HCT116 (cell line): ENCODE measurements around the gene POLN. TPM values are rescaled to one million over a fixed set of nuclear protein-coding genes. Genes with fewer than 3 reads are reported as not detected.

ENCODE experiments used
- ATAC-seq: fragments of 200-7000 bp; cut with Tn5 transposase; 2 replicates; pipeline ENCODE4 v1.9.1; 2020; ENCODE audit warnings: mild to moderate bottlenecking, moderate library complexity
- BruUV-seq: library from RNA; stranded (reverse); fragments of 400-500 nt; replicated peaks from 2 replicates; lab custom pipeline; 2021; lab: Mats Ljungman, UMichigan
- CTCF ChIA-PET: fragments of 300-600 bp; sonication (Branson Sonifier 250); formaldehyde crosslinking; loops from one replicate; lab custom pipeline; 2021; ENCODE audit warnings: antibody characterized with exemption; lab: Charles Lee
- POLR2A ChIA-PET: fragments of 300-600, 350-600 bp; sonication (Branson Sonifier 250); formaldehyde crosslinking; loops from one replicate; lab custom pipeline; 2021; ENCODE audit warnings: antibody characterized with exemption; lab: Charles Lee
- RAD21 ChIA-PET, 2 experiments: fragments of 300-600 bp; sonication (Branson Sonifier 250); formaldehyde crosslinking; loops; one replicate each; lab custom pipeline; 2023; ENCODE audit warnings: low total read pairs in 2 of 2; ENCODE audit not compliant: uncharacterized antibody in 2 of 2, unreplicated experiment in 2 of 2, low non-redundant PET in 1 of 2; lab: Charles Lee
- DNase-seq: peaks from one replicate; pipeline ENCODE4 v3.0.0-alpha.2; 2010; ENCODE audit warnings: low read depth, low spot score
- H2AFZ ChIP-seq: fragments of 200-600 bp; shearing (Covaris generic), sonication (generic); 2 replicates; pipeline ENCODE4 v1.6.1; 2017; ENCODE audit warnings: low read depth, mixed run types, mixed read lengths, antibody characterized with exemption, low read length; ENCODE audit not compliant: poor library complexity, severe bottlenecking
- H3K27ac ChIP-seq: 2 replicates; pipeline ENCODE4 v1.5.1; 2012; ENCODE audit warnings: low read depth, low read length
- H3K27me3 ChIP-seq: fragments of 200-600 bp; sonication (generic); 2 replicates; pipeline ENCODE4 v1.6.1; 2016; ENCODE audit warnings: mixed run types, low read length, mixed read lengths; ENCODE audit not compliant: insufficient read depth
- H3K36me3 ChIP-seq, 2 experiments: fragments of 200-500 bp in 1 of 2; fragments of 200-600 bp in 1 of 2; sonication (Bioruptor generic) in 1 of 2; sonication (generic) in 1 of 2; 2 replicates each; pipeline versions ENCODE4 v1.5.1 to v1.6.1; 2014 to 2016; ENCODE audit warnings: low read length in 2 of 2, inconsistent platforms in 1 of 2, mixed read lengths in 1 of 2, mixed run types in 1 of 2; ENCODE audit not compliant: insufficient read depth in 2 of 2, control insufficient read depth in 1 of 2
- H3K4me1 ChIP-seq, 2 experiments: fragments of 200-600 bp in 1 of 2; sonication (generic) in 1 of 2; 2 replicates each; pipeline versions ENCODE4 v1.5.1 to v1.6.1; 2012 to 2017; ENCODE audit warnings: low read length in 2 of 2, inconsistent platforms in 1 of 2, mild to moderate bottlenecking in 1 of 2, mixed read lengths in 1 of 2, mixed run types in 1 of 2, moderate library complexity in 1 of 2; ENCODE audit not compliant: insufficient read depth in 2 of 2, control insufficient read depth in 1 of 2
- H3K4me2 ChIP-seq: fragments of 200-600 bp; sonication (generic); 2 replicates; pipeline ENCODE4 v1.6.1; 2017; ENCODE audit warnings: mixed run types, low read length, mixed read lengths
- H3K4me3 ChIP-seq, 2 experiments: fragments of 200-600 bp in 1 of 2; sonication (generic) in 1 of 2; replicated peaks in 1 of 2; 2 replicates each; pipeline ENCODE4 v1.5.1; 2011 to 2016; ENCODE audit warnings: low read length in 2 of 2, control low read depth in 1 of 2, low read depth in 1 of 2, mild to moderate bottlenecking in 1 of 2, mixed read lengths in 1 of 2, mixed run types in 1 of 2
- H3K79me2 ChIP-seq: fragments of 200-600 bp; sonication (generic); 2 replicates; pipeline ENCODE4 v1.6.1; 2017; ENCODE audit warnings: mild to moderate bottlenecking, mixed run types, low read length, moderate library complexity, mixed read lengths; ENCODE audit not compliant: insufficient read depth
- H3K9ac ChIP-seq: fragments of 200-600 bp; sonication (generic); 2 replicates; pipeline ENCODE4 v1.6.1; 2016; ENCODE audit warnings: low read length, mixed read lengths
- H3K9me2 ChIP-seq: fragments of 200-600 bp; sonication (generic), shearing (Covaris generic); 2 replicates; pipeline ENCODE4 v1.6.1; 2017; ENCODE audit warnings: mixed run types, mild to moderate bottlenecking, moderate library complexity; ENCODE audit not compliant: insufficient read depth
- H3K9me3 ChIP-seq, 2 experiments: fragments of 200-500 bp in 1 of 2; fragments of 200-600 bp in 1 of 2; sonication (Bioruptor generic) in 1 of 2; sonication (generic) in 1 of 2; 2 replicates each; pipeline ENCODE4 v1.6.1; 2014 to 2017; ENCODE audit warnings: low read length in 2 of 2, mixed read lengths in 2 of 2, inconsistent platforms in 1 of 2, low read depth in 1 of 2, mild to moderate bottlenecking in 1 of 2, mixed run types in 1 of 2, moderate library complexity in 1 of 2; ENCODE audit not compliant: control insufficient read depth in 1 of 2, insufficient read depth in 1 of 2
- H4K20me1 ChIP-seq: fragments of 200-600 bp; sonication (generic), shearing (Covaris generic); 2 replicates; pipeline ENCODE4 v1.6.1; 2017; ENCODE audit warnings: mixed run types, mild to moderate bottlenecking, moderate library complexity; ENCODE audit not compliant: insufficient read depth
- CBX3 ChIP-seq: IDR thresholded peaks from 2 replicates; pipeline ENCODE4 v1.6.1; 2012; ENCODE audit warnings: low read depth
- CTCF ChIP-seq, 3 experiments: fragments of 200-600 bp in 1 of 3; sonication (generic) in 1 of 3; IDR thresholded peaks in 2 of 3; conservative IDR thresholded peaks in 1 of 3; 2 replicates each; pipeline ENCODE4 v1.5.1; 2012 to 2017; ENCODE audit warnings: low read depth in 2 of 3, low read length in 2 of 3, antibody characterized with exemption in 1 of 3, borderline replicate concordance in 1 of 3, control low read depth in 1 of 3, mild to moderate bottlenecking in 1 of 3, mixed read lengths in 1 of 3, mixed run types in 1 of 3, moderate library complexity in 1 of 3; ENCODE audit not compliant: insufficient read depth in 1 of 3
- EGR1 ChIP-seq: IDR thresholded peaks from 2 replicates; pipeline ENCODE4 v1.6.1; 2012; ENCODE audit warnings: low read depth
- ELF1 ChIP-seq: IDR thresholded peaks from 2 replicates; pipeline ENCODE4 v1.6.1; 2012; ENCODE audit warnings: low read depth, borderline replicate concordance
- EZH2phosphoT487 ChIP-seq: fragments of 200-600 bp; IDR thresholded peaks from 2 replicates; pipeline ENCODE4 v1.6.1; 2018; ENCODE audit warnings: antibody characterized with exemption, borderline replicate concordance
- FOSL1 ChIP-seq: IDR thresholded peaks from 2 replicates; pipeline ENCODE4 v1.6.1; 2012; ENCODE audit warnings: low read depth
- JUND ChIP-seq: IDR thresholded peaks from 2 replicates; pipeline ENCODE4 v1.6.1; 2012
- MAX ChIP-seq: IDR thresholded peaks from 2 replicates; pipeline ENCODE4 v1.6.1; 2012
- RAD21 ChIP-seq: IDR thresholded peaks from 2 replicates; pipeline ENCODE4 v1.6.1; 2012; ENCODE audit warnings: low read depth, mild to moderate bottlenecking
- SIN3A ChIP-seq: IDR thresholded peaks from 2 replicates; pipeline ENCODE4 v1.6.1; 2012; ENCODE audit warnings: low read depth
- SP1 ChIP-seq: IDR thresholded peaks from 2 replicates; pipeline ENCODE4 v1.6.1; 2012; ENCODE audit warnings: low read depth
- SRF ChIP-seq: IDR thresholded peaks from 2 replicates; pipeline ENCODE4 v1.6.1; 2012; ENCODE audit warnings: low read depth
- YY1 ChIP-seq: IDR thresholded peaks from 2 replicates; pipeline ENCODE4 v1.6.1; 2011; ENCODE audit warnings: low read length, low read depth, moderate library complexity, mild to moderate bottlenecking; ENCODE audit not compliant: insufficient replicate concordance; ENCODE audit errors: extremely low read depth
- ZBTB33 ChIP-seq: IDR thresholded peaks from 2 replicates; pipeline ENCODE4 v1.6.1; 2011; ENCODE audit warnings: mild to moderate bottlenecking, low read length, moderate library complexity; ENCODE audit not compliant: insufficient replicate concordance; ENCODE audit errors: extremely low read depth
- ZFX ChIP-seq: fragments of 450-650 bp; IDR thresholded peaks from 2 replicates; pipeline ENCODE4 v1.6.1; 2017
- intact Hi-C: fragments of 100-400 bp; cut with micrococcal nuclease; formaldehyde crosslinking; loops from 2 replicates; pipeline ENCODE4 v1.10.0; 2022
- total RNA-seq: library from RNA; stranded (reverse); gene quantifications from one replicate; pipeline ENCODE4 v1.2.1, GENCODE V29; 2021; ENCODE audit not compliant: unreplicated experiment

The POLN gene
- total RNA-seq, 1 experiment from 2014 or later = 3.1 TPM

- H3K9me3 ChIP-seq = no peaks in the 10 kb centered on the region
- H3K36me3 ChIP-seq = no peaks in the 10 kb centered on the region
- no peak for DNase-seq
- no peaks in the 10 kb centered on the region for H4K20me1 ChIP-seq
- no peak overlapping the region for H3K9ac ChIP-seq
- no peak overlapping the region for H3K27ac ChIP-seq
- H3K4me1 ChIP-seq = no peaks in the 10 kb centered on the region
- ChIA-PET POLR2A (no interaction called here), CTCF (no interaction called here), RAD21 (no interaction called here)
- H3K79me2 ChIP-seq = no peaks in the 10 kb centered on the region
- no peaks in the 10 kb centered on the region for H3K27me3 ChIP-seq
- no TSS peak for BruUV-seq
- intact Hi-C loops = no loop called here
- no peak overlapping the region for H2AFZ ChIP-seq
- TF ChIP-seq FOSL1 = no peak
- TF ChIP-seq SRF = no peak
- no peak for TF ChIP-seq ELF1
- TF ChIP-seq MAX = no peak
- TF ChIP-seq ZFX = no peak
- TF ChIP-seq CBX3 = no peak
- no peak for TF ChIP-seq EGR1
- no peak for TF ChIP-seq CTCF (IDR thresholded peaks at IDR 0.05 in 2 of 3, conservative IDR thresholded peaks at IDR 0.05 in 1 of 3; ENCODE audit: borderline replicate concordance in 1 of 3, insufficient read depth in 1 of 3, low read depth in 2 of 3, low read length in 2 of 3)
- TF ChIP-seq SIN3A = no peak
- TF ChIP-seq ZBTB33 = no peak
- TF ChIP-seq SP1 = no peak
- TF ChIP-seq RAD21 = no peak
- TF ChIP-seq EZH2phosphoT487 = no peak
- TF ChIP-seq YY1 = no peak
- no peak for TF ChIP-seq JUND
- H3K4me2 ChIP-seq = no peak overlapping the region
- no peaks in the 10 kb centered on the region for H3K9me2 ChIP-seq
- no peak for ATAC-seq
- H3K4me3 ChIP-seq = no peak overlapping the region
Measured at GRCh38 chr4:2273657-2274319, 31.9 kb upstream of the POLN start.
